ENCODE results near the gene EEFSEC.

GRCh38 chr3:128289534-128289933 is 136.3 kb downstream of the EEFSEC start:
- no peak for TF ChIP-seq CTCF (IDR thresholded peaks at IDR 0.05)
- TF ChIP-seq POLR2A (IDR thresholded peaks at IDR 0.05): no peak

All from breast epithelium (tissue), 3 donors.